Measurements from ENCODE around the gene NHLRC3.
"Not testable (repeated sequence)": the region's sequence is repeated elsewhere in the genome, so short reads cannot be mapped to it uniquely, and the experiment has no call there.

The NHLRC3 gene

GRCh38 chr13:39040206-39040605, 1.9 kb downstream of the NHLRC3 start:
- FAIRE-seq: no peak

GRCh38 chr13:39044536-39044935, 6.3 kb downstream of the NHLRC3 start:
- no peak for FAIRE-seq

More at GRCh38 chr13:39040206-39040605, 1.9 kb downstream of the NHLRC3 start:
- no peak for DNase-seq (ENCODE audit: low spot score)

GRCh38 chr13:39047560-39047959, 9.3 kb downstream of the NHLRC3 start:
- FAIRE-seq: no peak
- no peak for DNase-seq (ENCODE audit: low spot score)

More at GRCh38 chr13:39044536-39044935, 6.3 kb downstream of the NHLRC3 start:
- DNase-seq (ENCODE audit: low spot score): no peak

- DNase-seq (ENCODE audit: low spot score) (no peak), FAIRE-seq (no peak)
Measured at GRCh38 chr13:39048806-39049205, 10.6 kb downstream of the NHLRC3 start.

GRCh38 chr13:39049274-39049673, 11.0 kb downstream of the NHLRC3 start:
- FAIRE-seq (no peak), DNase-seq (ENCODE audit: low spot score) (no peak)

GRCh38 chr13:39051157-39051556, 12.9 kb downstream of the NHLRC3 start:
- no peak for FAIRE-seq
- no peak for DNase-seq (ENCODE audit: low spot score)

- FAIRE-seq (no peak), DNase-seq (ENCODE audit: low spot score) (no peak)
Measured at GRCh38 chr13:39052944-39053343, 14.7 kb downstream of the NHLRC3 start.

GRCh38 chr13:39054112-39054511, 15.9 kb downstream of the NHLRC3 start:
- no peak for DNase-seq (ENCODE audit: low spot score)
- FAIRE-seq: no peak

- FAIRE-seq (no peak), DNase-seq (ENCODE audit: low spot score) (no peak)
Measured at GRCh38 chr13:39056018-39056417, 17.8 kb downstream of the NHLRC3 start.

GRCh38 chr13:39058040-39058439, 19.8 kb downstream of the NHLRC3 start:
- FAIRE-seq (no peak), DNase-seq (ENCODE audit: low spot score) (no peak)

- DNase-seq (ENCODE audit: low spot score) (no peak), FAIRE-seq (no peak)
Measured at GRCh38 chr13:39062004-39062403, 23.7 kb downstream of the NHLRC3 start.

- DNase-seq (ENCODE audit: low spot score): no peak
- no peak for FAIRE-seq
Measured at GRCh38 chr13:39072842-39073241, 34.6 kb downstream of the NHLRC3 start.

- no peak for FAIRE-seq
Measured at GRCh38 chr13:39073983-39074382, 35.7 kb downstream of the NHLRC3 start.

GRCh38 chr13:39086251-39086945, 48.1 kb downstream of the NHLRC3 start:
- not testable (repeated sequence) for FAIRE-seq

More at GRCh38 chr13:39073983-39074382, 35.7 kb downstream of the NHLRC3 start:
- DNase-seq (ENCODE audit: low spot score): no peak

GRCh38 chr13:39091586-39091985, 53.3 kb downstream of the NHLRC3 start:
- DNase-seq (ENCODE audit: low spot score): no peak
- no peak for FAIRE-seq

More at GRCh38 chr13:39086251-39086945, 48.1 kb downstream of the NHLRC3 start:
- not testable (repeated sequence) for DNase-seq (ENCODE audit: low spot score)

GRCh38 chr13:39095500-39095899, 57.2 kb downstream of the NHLRC3 start:
- no peak for FAIRE-seq

GRCh38 chr13:39099231-39099630, 61.0 kb downstream of the NHLRC3 start:
- FAIRE-seq (no peak), DNase-seq (ENCODE audit: low spot score) (no peak)

More at GRCh38 chr13:39095500-39095899, 57.2 kb downstream of the NHLRC3 start:
- DNase-seq (ENCODE audit: low spot score): no peak

Measured in urothelium cell line (cell line).